ENCODE results near the gene AGTPBP1. TPM values are rescaled to one million over a fixed set of nuclear protein-coding genes. Genes with fewer than 3 reads are reported as not detected.

AGTPBP1 gene
- total and polyA plus RNA-seq, 8 donors: 3.8 to 12.7 (median 9.1) TPM

- FAIRE-seq: no peak
- Histone ChIP-seq H3K27me3 (no peaks in the 10 kb centered on the region), H3K4me3 (no peak overlapping the region), H3K9me3 (no peaks in the 10 kb centered on the region), H3K27ac (no peak overlapping the region), H3K4me1 (no peaks in the 10 kb centered on the region), H3K36me3 (no peaks in the 10 kb centered on the region)
- DNase-seq: no peak
- WGBS, 2 donors: 91 to 97% methylated on average over 1 of the region's 1 CpG
- ATAC-seq: no peak
- TF ChIP-seq, protein P1, sequence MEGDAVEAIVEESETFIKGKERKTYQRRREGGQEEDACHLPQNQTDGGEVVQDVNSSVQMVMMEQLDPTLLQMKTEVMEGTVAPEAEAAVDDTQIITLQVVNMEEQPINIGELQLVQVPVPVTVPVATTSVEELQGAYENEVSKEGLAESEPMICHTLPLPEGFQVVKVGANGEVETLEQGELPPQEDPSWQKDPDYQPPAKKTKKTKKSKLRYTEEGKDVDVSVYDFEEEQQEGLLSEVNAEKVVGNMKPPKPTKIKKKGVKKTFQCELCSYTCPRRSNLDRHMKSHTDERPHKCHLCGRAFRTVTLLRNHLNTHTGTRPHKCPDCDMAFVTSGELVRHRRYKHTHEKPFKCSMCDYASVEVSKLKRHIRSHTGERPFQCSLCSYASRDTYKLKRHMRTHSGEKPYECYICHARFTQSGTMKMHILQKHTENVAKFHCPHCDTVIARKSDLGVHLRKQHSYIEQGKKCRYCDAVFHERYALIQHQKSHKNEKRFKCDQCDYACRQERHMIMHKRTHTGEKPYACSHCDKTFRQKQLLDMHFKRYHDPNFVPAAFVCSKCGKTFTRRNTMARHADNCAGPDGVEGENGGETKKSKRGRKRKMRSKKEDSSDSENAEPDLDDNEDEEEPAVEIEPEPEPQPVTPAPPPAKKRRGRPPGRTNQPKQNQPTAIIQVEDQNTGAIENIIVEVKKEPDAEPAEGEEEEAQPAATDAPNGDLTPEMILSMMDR (IDR thresholded peaks at IDR 0.05): no peak
- intact Hi-C loops (cut with DNase I): no loop called here
Observed at GRCh38 chr9:85662573-85662972, 79.2 kb downstream of the AGTPBP1 start.

- FAIRE-seq (no peak), DNase-seq (no peak), ATAC-seq (no peak)
- Histone ChIP-seq H3K4me1 (no peaks in the 10 kb centered on the region), H3K9me3 (no peaks in the 10 kb centered on the region), H3K27me3 (no peaks in the 10 kb centered on the region), H3K4me3 (no peak overlapping the region), H3K27ac (no peak overlapping the region), H3K36me3 (no peaks in the 10 kb centered on the region)
- TF ChIP-seq, protein P1 (IDR thresholded peaks at IDR 0.05): no peak
- intact Hi-C loops (cut with DNase I): no loop called here
- 91 to 97% methylated on average over 1 of the region's 1 CpG for WGBS, 2 donors
Observed at GRCh38 chr9:85658716-85659115, 83.0 kb downstream of the AGTPBP1 start.

GRCh38 chr9:85653153-85653552, 88.6 kb downstream of the AGTPBP1 start:
- Histone ChIP-seq H3K9me3 (no peaks in the 10 kb centered on the region), H3K4me1 (no peaks in the 10 kb centered on the region), H3K4me3 (no peak overlapping the region), H3K36me3 (no peaks in the 10 kb centered on the region), H3K27me3 (no peaks in the 10 kb centered on the region), H3K27ac (no peak overlapping the region)
- ATAC-seq (no peak), FAIRE-seq (no peak), DNase-seq (no peak)
- intact Hi-C loops (cut with DNase I): no loop called here
- TF ChIP-seq, protein P1 (IDR thresholded peaks at IDR 0.05): no peak
- WGBS, 2 donors: 89 to 94% methylated on average over 4 of the region's 4 CpGs

DNA sequence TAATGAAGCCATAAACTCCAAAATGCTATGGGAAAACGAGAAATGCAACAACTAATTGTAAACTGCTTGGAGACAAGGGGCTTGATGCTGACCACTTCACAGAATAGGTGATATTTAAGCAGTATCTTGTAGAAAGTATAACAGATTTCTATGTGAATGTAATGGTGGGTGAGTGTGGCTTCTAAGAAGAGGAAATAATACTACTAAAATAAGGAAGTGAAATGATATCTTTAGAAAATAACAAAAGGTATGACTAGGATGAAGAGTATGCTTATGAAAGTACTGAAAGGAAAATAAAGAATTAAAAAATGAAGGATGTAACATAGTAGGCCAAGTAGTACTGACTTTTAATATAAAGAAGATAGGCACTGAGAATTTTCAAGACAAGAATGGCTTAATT, 94.2 kb downstream of the AGTPBP1 start:
- 83 to 96% methylated on average over 1 of the region's 1 CpG for WGBS, 2 donors
- ATAC-seq (no peak), FAIRE-seq (no peak), DNase-seq (no peak)
- Histone ChIP-seq H3K9me3 (no peaks in the 10 kb centered on the region), H3K27me3 (no peaks in the 10 kb centered on the region), H3K36me3 (no peaks in the 10 kb centered on the region), H3K4me1 (no peaks in the 10 kb centered on the region), H3K4me3 (no peak overlapping the region), H3K27ac (no peak overlapping the region)
- TF ChIP-seq, protein P1 (IDR thresholded peaks at IDR 0.05): no peak
- intact Hi-C loops (cut with DNase I): no loop called here

DNA sequence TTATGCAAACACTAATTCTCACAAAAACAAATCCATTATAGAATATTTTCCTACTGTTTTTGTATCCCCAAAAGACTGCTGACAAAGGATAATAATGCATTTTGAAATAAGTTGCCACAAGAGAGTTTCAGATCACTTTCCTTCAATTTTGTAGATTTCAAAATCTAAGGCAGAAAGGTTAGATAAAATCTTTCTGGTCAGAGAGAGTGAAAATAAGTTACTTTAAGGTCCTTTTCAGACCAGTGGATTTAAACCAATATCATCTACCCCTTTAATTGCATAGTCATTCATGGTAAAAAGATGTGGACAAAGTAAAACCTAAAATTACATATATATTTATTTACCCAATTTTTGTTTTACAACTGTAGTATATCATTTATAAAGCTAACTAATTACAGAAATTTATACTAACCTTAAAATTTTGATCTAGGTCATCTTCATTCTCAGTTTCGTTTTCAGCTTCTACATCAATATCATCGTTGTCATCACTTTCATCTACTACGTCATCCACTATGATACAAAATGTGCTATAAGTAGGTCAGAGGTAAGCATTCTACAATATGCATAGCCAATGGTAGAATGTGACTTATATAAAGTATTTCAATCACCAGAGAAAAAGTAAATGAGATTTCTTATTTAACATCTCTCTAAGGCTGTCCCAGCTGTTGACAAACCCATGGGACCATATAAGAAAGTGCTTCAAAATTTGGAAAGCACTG, 95.7 kb downstream of the AGTPBP1 start:
- DNase-seq: no peak
- Histone ChIP-seq H3K27me3 (no peaks in the 10 kb centered on the region), H3K36me3 (no peaks in the 10 kb centered on the region), H3K4me1 (no peaks in the 10 kb centered on the region), H3K27ac (no peak overlapping the region), H3K9me3 (no peaks in the 10 kb centered on the region), H3K4me3 (no peak overlapping the region)
- TF ChIP-seq, protein P1 (IDR thresholded peaks at IDR 0.05): no peak
- no peak for FAIRE-seq
- WGBS, 2 donors: 94 to 96% methylated on average over 3 of the region's 3 CpGs
- intact Hi-C loops (cut with DNase I): no loop called here
- no peak for ATAC-seq
